ENCODE results near the gene MARK1. TPM values are rescaled to one million over a fixed set of nuclear protein-coding genes. Genes with fewer than 3 reads are reported as not detected.

Gene MARK1
- total RNA-seq: under 1 TPM; 0.06 to 0.53 (median 0.24) TPM
- long read RNA-seq: 0 reads

GRCh38 chr1:220527908-220528678 is at the start of gene MARK1:
MARK1 (plus strand) TSS chr1:220528136; CDS start chr1:220528823, 687 bp downstream.
- whole genome bisulfite sequencing (ENCODE audit: insufficient coverage, low coverage, low lambda C conversion rate, missing lambda C conversion rate): under 1% methylated on average over 22 of the region's 96 CpGs
- Histone ChIP-seq H3K27ac (peak within 1 kb of the TSS in 2 of 3 donors; percentile 21 to 26), H3K36me3 (no peaks in the 10 kb centered on the region), H3K9me3 (no peaks in the 10 kb centered on the region), H3K4me3 (peak within 1 kb of the TSS; percentile 50 to 54 (median 51)), H3K27me3 (peaks cover 0 to 8% of the 10 kb centered on the region in 2 donors), H3K4me1 (peaks cover 0 to 7% (median 0%) of the 10 kb centered on the region in 4 donors)
- ATAC-seq: peak; percentile 72 to 80 (median 78)
- TF ChIP-seq CTCF (IDR thresholded peaks at IDR 0.05): no peak
- no peak for TF ChIP-seq POLR2A (IDR thresholded peaks at IDR 0.05)
- DNase-seq: peak; percentile 41 to 56 (median 49)
- intact Hi-C loops (cut with DNase I): no loop called here

- intact Hi-C loops (cut with DNase I): no loop called here
- no peak for ATAC-seq
- H3K27me3 ChIP-seq: no peaks in the 10 kb centered on the region
- no peaks in the 10 kb centered on the region for H3K36me3 ChIP-seq
- TF ChIP-seq POLR2A (IDR thresholded peaks at IDR 0.05): no peak
- no peak for TF ChIP-seq CTCF (IDR thresholded peaks at IDR 0.05)
- 66% methylated on average over 6 of the region's 6 CpGs for WGBS (ENCODE audit: insufficient coverage, low coverage, low lambda C conversion rate, missing lambda C conversion rate)
- H3K9me3 ChIP-seq: no peaks in the 10 kb centered on the region
- H3K4me3 ChIP-seq: no peak overlapping the region
- H3K4me1 ChIP-seq: no peaks in the 10 kb centered on the region
- H3K27ac ChIP-seq: no peak overlapping the region
- no peak for DNase-seq
Measured at GRCh38 chr1:220483700-220484099, 44.2 kb upstream of the MARK1 start.

- intact Hi-C loops (cut with DNase I): no loop called here
- no peak overlapping the region for H3K4me3 ChIP-seq
- no peaks in the 10 kb centered on the region for H3K4me1 ChIP-seq
- DNase-seq (no peak), ATAC-seq (no peak)
- H3K9me3 ChIP-seq: no peaks in the 10 kb centered on the region
- no peaks in the 10 kb centered on the region for H3K27me3 ChIP-seq
- no peaks in the 10 kb centered on the region for H3K36me3 ChIP-seq
- TF ChIP-seq POLR2A (IDR thresholded peaks at IDR 0.05) (no peak), CTCF (IDR thresholded peaks at IDR 0.05) (no peak)
- H3K27ac ChIP-seq: no peak overlapping the region
Measured at GRCh38 chr1:220484135-220484534, 43.8 kb upstream of the MARK1 start.

- Histone ChIP-seq H3K36me3 (no peaks in the 10 kb centered on the region), H3K27ac (no peak overlapping the region), H3K9me3 (no peaks in the 10 kb centered on the region), H3K4me3 (no peak overlapping the region), H3K27me3 (no peaks in the 10 kb centered on the region), H3K4me1 (no peaks in the 10 kb centered on the region)
- DNase-seq (no peak), ATAC-seq (no peak)
- intact Hi-C loops (cut with DNase I): no loop called here
- WGBS (ENCODE audit: insufficient coverage, low coverage, low lambda C conversion rate, missing lambda C conversion rate): 47% methylated on average over 3 of the region's 3 CpGs
- TF ChIP-seq CTCF (IDR thresholded peaks at IDR 0.05) (no peak), POLR2A (IDR thresholded peaks at IDR 0.05) (no peak)
Measured at GRCh38 chr1:220485131-220485530, 42.8 kb upstream of the MARK1 start.

Measured in right lobe of liver (tissue), 6 donors.